Measurements from ENCODE around the gene IRAK1BP1. TPM values are rescaled to one million over a fixed set of nuclear protein-coding genes. Genes with fewer than 3 reads are reported as not detected.
"Not testable (repeated sequence)": the region's sequence is repeated elsewhere in the genome, so short reads cannot be mapped to it uniquely, and the experiment has no call there.

The IRAK1BP1 gene
- total RNA-seq, 1 donor from 2014 or later = 13.8 TPM

DNA sequence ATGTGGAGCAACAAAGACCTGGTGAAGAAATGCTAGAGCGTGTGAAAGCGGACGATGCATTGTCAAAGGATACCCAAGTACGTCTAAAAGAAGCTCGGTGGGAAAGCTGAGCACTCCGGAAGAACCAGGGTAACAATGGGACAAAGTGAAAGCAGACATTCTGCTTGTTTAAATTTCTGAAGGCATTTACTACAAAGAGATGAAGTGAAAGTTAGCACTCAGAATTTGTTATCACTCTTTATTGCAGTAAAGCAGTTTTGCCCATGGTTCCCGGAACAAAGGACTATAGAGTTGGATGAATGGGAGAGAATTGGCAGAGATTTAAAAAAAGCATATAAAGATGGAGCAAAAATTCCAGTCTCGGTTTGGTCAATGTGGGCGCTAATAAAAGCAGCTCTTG lies 12.8 kb upstream of the IRAK1BP1 start:
- no peak overlapping the region for H3K27ac Mint-ChIP-seq (ENCODE audit: unreplicated experiment)
- H3K9me3 Mint-ChIP-seq (ENCODE audit: unreplicated experiment) = peaks cover 3% of the 10 kb centered on the region

GRCh38 chr6:78858339-78858938 lies 8.9 kb upstream of the IRAK1BP1 start:
- not testable (repeated sequence) for H3K9me3 Mint-ChIP-seq (ENCODE audit: unreplicated experiment); H3K4me3 Mint-ChIP-seq (ENCODE audit: unreplicated experiment); H3K27me3 Mint-ChIP-seq (ENCODE audit: unreplicated experiment); DNase-seq; H3K4me1 Mint-ChIP-seq (ENCODE audit: low read depth, unreplicated experiment); H3K27ac Mint-ChIP-seq (ENCODE audit: unreplicated experiment)
- peaks cover 21% of the 10 kb centered on the region for H3K36me3 Mint-ChIP-seq (ENCODE audit: unreplicated experiment)

More for the DNA sequence above, 12.8 kb upstream of the IRAK1BP1 start:
- Mint-ChIP-seq H3K27me3 (ENCODE audit: unreplicated experiment) (peaks cover 7% of the 10 kb centered on the region), H3K36me3 (ENCODE audit: unreplicated experiment) (peaks cover 17% of the 10 kb centered on the region), H3K4me3 (ENCODE audit: unreplicated experiment) (no peak overlapping the region), H3K4me1 (ENCODE audit: low read depth, unreplicated experiment) (peaks cover 1% of the 10 kb centered on the region)
- TF ChIP-seq, protein P1, sequence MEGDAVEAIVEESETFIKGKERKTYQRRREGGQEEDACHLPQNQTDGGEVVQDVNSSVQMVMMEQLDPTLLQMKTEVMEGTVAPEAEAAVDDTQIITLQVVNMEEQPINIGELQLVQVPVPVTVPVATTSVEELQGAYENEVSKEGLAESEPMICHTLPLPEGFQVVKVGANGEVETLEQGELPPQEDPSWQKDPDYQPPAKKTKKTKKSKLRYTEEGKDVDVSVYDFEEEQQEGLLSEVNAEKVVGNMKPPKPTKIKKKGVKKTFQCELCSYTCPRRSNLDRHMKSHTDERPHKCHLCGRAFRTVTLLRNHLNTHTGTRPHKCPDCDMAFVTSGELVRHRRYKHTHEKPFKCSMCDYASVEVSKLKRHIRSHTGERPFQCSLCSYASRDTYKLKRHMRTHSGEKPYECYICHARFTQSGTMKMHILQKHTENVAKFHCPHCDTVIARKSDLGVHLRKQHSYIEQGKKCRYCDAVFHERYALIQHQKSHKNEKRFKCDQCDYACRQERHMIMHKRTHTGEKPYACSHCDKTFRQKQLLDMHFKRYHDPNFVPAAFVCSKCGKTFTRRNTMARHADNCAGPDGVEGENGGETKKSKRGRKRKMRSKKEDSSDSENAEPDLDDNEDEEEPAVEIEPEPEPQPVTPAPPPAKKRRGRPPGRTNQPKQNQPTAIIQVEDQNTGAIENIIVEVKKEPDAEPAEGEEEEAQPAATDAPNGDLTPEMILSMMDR (IDR thresholded peaks at IDR 0.05; ENCODE audit: partially characterized antibody, unreplicated experiment) = no peak
- no peak for DNase-seq

DNA sequence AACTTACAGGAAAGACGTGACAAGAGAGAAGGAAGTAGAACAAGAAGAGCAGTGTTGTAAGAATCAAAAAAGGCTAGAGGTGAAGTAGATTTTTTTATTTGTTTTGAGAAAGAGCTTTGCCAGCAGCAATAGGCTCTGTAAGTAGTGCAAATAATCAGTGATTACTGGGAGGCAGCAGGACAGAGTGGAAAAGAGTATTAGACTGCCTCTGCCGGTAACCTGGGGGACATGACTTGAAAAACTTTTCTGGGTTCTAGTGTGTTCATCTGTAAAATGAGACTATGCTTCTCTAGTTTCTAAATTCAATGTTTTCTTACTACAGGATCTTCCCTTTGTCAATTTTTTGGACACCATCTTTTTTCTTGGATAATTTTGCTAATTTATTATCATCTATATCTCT lies 5.8 kb upstream of the IRAK1BP1 start:
- Mint-ChIP-seq H3K27me3 (ENCODE audit: unreplicated experiment) (peaks cover 9% of the 10 kb centered on the region), H3K36me3 (ENCODE audit: unreplicated experiment) (peaks cover 21% of the 10 kb centered on the region), H3K4me3 (ENCODE audit: unreplicated experiment) (no peak overlapping the region), H3K9me3 (ENCODE audit: unreplicated experiment) (peaks cover 7% of the 10 kb centered on the region), H3K4me1 (ENCODE audit: low read depth, unreplicated experiment) (no peaks in the 10 kb centered on the region), H3K27ac (ENCODE audit: unreplicated experiment) (no peak overlapping the region)
- no peak for DNase-seq
- TF ChIP-seq, protein P1 (IDR thresholded peaks at IDR 0.05; ENCODE audit: partially characterized antibody, unreplicated experiment) = no peak

DNA sequence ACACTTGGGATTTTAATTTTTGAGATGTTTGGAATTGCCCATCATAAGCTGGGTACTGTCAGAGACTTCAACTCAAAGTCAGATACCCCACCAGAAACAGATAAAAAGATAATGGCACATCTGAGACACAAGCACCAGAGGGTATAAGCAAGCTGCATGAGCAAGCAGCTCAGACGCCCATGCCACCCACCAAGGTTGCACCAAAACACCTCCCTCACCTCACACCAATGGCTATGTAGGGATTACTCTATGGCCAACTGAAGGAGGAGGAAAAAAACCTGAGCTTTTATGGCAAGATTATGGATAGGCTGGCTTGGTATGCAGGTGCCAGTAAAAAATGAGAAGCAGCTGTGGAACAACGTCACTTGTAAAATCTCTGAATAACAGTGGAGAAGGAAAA lies 3.8 kb upstream of the IRAK1BP1 start:
- DNase-seq = no peak
- Mint-ChIP-seq H3K36me3 (ENCODE audit: unreplicated experiment) (peaks cover 7% of the 10 kb centered on the region), H3K27ac (ENCODE audit: unreplicated experiment) (no peak overlapping the region), H3K27me3 (ENCODE audit: unreplicated experiment) (peaks cover 3% of the 10 kb centered on the region), H3K4me1 (ENCODE audit: low read depth, unreplicated experiment) (peaks cover 3% of the 10 kb centered on the region), H3K4me3 (ENCODE audit: unreplicated experiment) (no peak overlapping the region), H3K9me3 (ENCODE audit: unreplicated experiment) (peaks cover 11% of the 10 kb centered on the region)
- TF ChIP-seq, protein P1 (IDR thresholded peaks at IDR 0.05; ENCODE audit: partially characterized antibody, unreplicated experiment) = no peak

DNA sequence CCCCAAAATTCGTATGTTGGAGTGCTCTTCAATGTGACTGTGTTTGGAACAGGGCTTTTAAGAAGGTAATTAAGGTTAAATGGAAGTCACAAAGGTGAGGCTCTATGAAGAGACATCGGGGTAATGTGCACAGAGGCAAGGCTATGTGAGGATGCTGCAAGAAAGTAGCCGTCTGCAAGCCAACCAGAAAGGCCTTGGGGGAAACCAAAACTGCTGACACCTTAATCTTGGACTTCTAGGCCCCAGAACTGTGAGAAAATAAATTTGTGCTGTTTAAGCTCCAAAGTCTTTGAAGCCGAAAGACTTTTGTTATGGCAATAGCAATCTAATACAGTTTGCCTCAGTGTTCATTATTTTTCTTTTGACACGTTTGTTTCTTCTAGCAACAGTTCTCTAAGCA lies 2.4 kb upstream of the IRAK1BP1 start:
- TF ChIP-seq, protein P1 (IDR thresholded peaks at IDR 0.05; ENCODE audit: partially characterized antibody, unreplicated experiment) = no peak
- Mint-ChIP-seq H3K4me1 (ENCODE audit: low read depth, unreplicated experiment) (peaks cover 4% of the 10 kb centered on the region), H3K27me3 (ENCODE audit: unreplicated experiment) (no peaks in the 10 kb centered on the region), H3K27ac (ENCODE audit: unreplicated experiment) (no peak overlapping the region), H3K9me3 (ENCODE audit: unreplicated experiment) (peaks cover 8% of the 10 kb centered on the region), H3K4me3 (ENCODE audit: unreplicated experiment) (no peak overlapping the region), H3K36me3 (ENCODE audit: unreplicated experiment) (peaks cover under 1% of the 10 kb centered on the region)
- DNase-seq = no peak

Measured in glutamatergic neuron (in vitro differentiated cells).